RWPE2 (cell line): Measurements from ENCODE around the gene IL1RN.

Source experiments
- ATAC-seq: fragments of 200-7000 bp; cut with Tn5 transposase; 3 replicates; pipeline ENCODE4 v1.9.1; 2021; ENCODE audit warnings: low read depth
- DNase-seq: peaks from one replicate; pipeline ENCODE4 v3.0.0-alpha.2; 2020; ENCODE audit warnings: low spot score
- H3K27ac ChIP-seq: fragments of 450-650 bp; 2 replicates; pipeline ENCODE4 v1.5.1; 2017; ENCODE audit warnings: mild to moderate bottlenecking; ENCODE audit not compliant: poor library complexity, severe bottlenecking
- H3K27me3 ChIP-seq: fragments of 250-450 bp; sonication (Bioruptor Pico); 2 replicates; pipeline ENCODE4 v1.5.1; 2021; ENCODE audit warnings: mild to moderate bottlenecking, moderate library complexity; ENCODE audit not compliant: insufficient read depth, poor library complexity, severe bottlenecking
- H3K36me3 ChIP-seq: fragments of 250-450 bp; sonication (Bioruptor Pico); 2 replicates; pipeline ENCODE4 v1.5.1; 2020; ENCODE audit warnings: low read depth, mild to moderate bottlenecking, moderate library complexity
- H3K4me1 ChIP-seq: fragments of 250-450 bp; sonication (Bioruptor Pico); 2 replicates; pipeline ENCODE4 v1.5.1; 2021; ENCODE audit warnings: mild to moderate bottlenecking, moderate library complexity; ENCODE audit not compliant: insufficient read depth, poor library complexity, severe bottlenecking
- H3K4me3 ChIP-seq: fragments of 250-450 bp; sonication (Bioruptor Pico); 2 replicates; pipeline ENCODE4 v1.5.1; 2021; ENCODE audit warnings: mild to moderate bottlenecking, moderate library complexity; ENCODE audit not compliant: severe bottlenecking
- H3K9me3 ChIP-seq: fragments of 250-450 bp; sonication (Bioruptor Pico); 2 replicates; pipeline ENCODE4 v1.5.1; 2021; ENCODE audit warnings: mild to moderate bottlenecking, moderate library complexity; ENCODE audit not compliant: severe bottlenecking
- CTCF ChIP-seq: fragments of 450-650 bp; IDR thresholded peaks from one replicate; pipeline ENCODE4 v1.5.1; 2017; ENCODE audit warnings: mild to moderate bottlenecking, moderate library complexity; ENCODE audit not compliant: poor library complexity, severe bottlenecking

The IL1RN gene

GRCh38 chr2:113103277-113103676 is 24.1 kb upstream of the IL1RN start:
- Histone ChIP-seq H3K9me3 (no peaks in the 10 kb centered on the region), H3K27ac (no peak overlapping the region), H3K4me1 (no peaks in the 10 kb centered on the region), H3K27me3 (no peaks in the 10 kb centered on the region), H3K4me3 (no peak overlapping the region), H3K36me3 (no peaks in the 10 kb centered on the region)
- DNase-seq = no peak
- no peak for TF ChIP-seq CTCF
- no peak for ATAC-seq

GRCh38 chr2:113104054-113104611 is 23.3 kb upstream of the IL1RN start:
- Histone ChIP-seq H3K9me3 (no peaks in the 10 kb centered on the region), H3K27ac (no peak overlapping the region), H3K4me3 (no peak overlapping the region), H3K27me3 (no peaks in the 10 kb centered on the region), H3K4me1 (no peaks in the 10 kb centered on the region), H3K36me3 (no peaks in the 10 kb centered on the region)
- no peak for TF ChIP-seq CTCF
- ATAC-seq = no peak
- no peak for DNase-seq

GRCh38 chr2:113105047-113105785 is 22.2 kb upstream of the IL1RN start:
- H3K27ac ChIP-seq = no peak overlapping the region
- H3K27me3 ChIP-seq = no peaks in the 10 kb centered on the region
- peak; percentile 23; the same call in 1 of the 3 replicates for ATAC-seq
- H3K4me3 ChIP-seq = no peak overlapping the region
- DNase-seq = no peak
- no peak for TF ChIP-seq CTCF
- no peaks in the 10 kb centered on the region for H3K36me3 ChIP-seq
- H3K4me1 ChIP-seq = no peaks in the 10 kb centered on the region
- no peaks in the 10 kb centered on the region for H3K9me3 ChIP-seq

- no peak for ATAC-seq
- Histone ChIP-seq H3K27me3 (no peaks in the 10 kb centered on the region), H3K4me1 (peaks cover 3% of the 10 kb centered on the region), H3K4me3 (no peak overlapping the region), H3K36me3 (no peaks in the 10 kb centered on the region), H3K27ac (no peak overlapping the region), H3K9me3 (no peaks in the 10 kb centered on the region)
- no peak for TF ChIP-seq CTCF
- no peak for DNase-seq
These were observed 16.3 kb upstream of the IL1RN start for GRCh38 chr2:113111121-113111520.

- DNase-seq = no peak
- no peak for TF ChIP-seq CTCF
These were observed 15.5 kb upstream of the IL1RN start for GRCh38 chr2:113111823-113112287.

More at GRCh38 chr2:113111823-113112287, 15.5 kb upstream of the IL1RN start:
- H3K27me3 ChIP-seq = no peaks in the 10 kb centered on the region
- no peaks in the 10 kb centered on the region for H3K9me3 ChIP-seq
- H3K27ac ChIP-seq = no peak overlapping the region
- H3K4me3 ChIP-seq = no peak overlapping the region
- no peaks in the 10 kb centered on the region for H3K36me3 ChIP-seq
- peaks cover 3% of the 10 kb centered on the region for H3K4me1 ChIP-seq
- ATAC-seq = no peak
